Mammary epithelial cell (primary cell): ENCODE data around the gene LMO7.

Source experiments
- CTCF ChIP-seq, 2 donors: IDR thresholded peaks in 1 of 2; conservative IDR thresholded peaks in 1 of 2; 2 replicates each; pipeline ENCODE4 v1.5.1; 2011 to 2012; ENCODE audit warnings: inconsistent platforms in 2 of 2, low read length in 2 of 2, mild to moderate bottlenecking in 2 of 2, control low read depth in 1 of 2, low read depth in 1 of 2; ENCODE audit not compliant: insufficient read depth in 1 of 2; ENCODE audit errors: extremely low read depth in 1 of 2
- EZH2 ChIP-seq: IDR thresholded peaks from 2 replicates; pipeline ENCODE4 v1.6.1; 2012; ENCODE audit warnings: low read length, inconsistent platforms, borderline replicate concordance

GRCh38 chr13:75875450-75875849 lies 239.3 kb downstream of the LMO7 start:
- no peak for TF ChIP-seq CTCF (conservative IDR thresholded peaks at IDR 0.05 in 1 of 2, IDR thresholded peaks at IDR 0.05 in 1 of 2; ENCODE audit: extremely low read depth in 1 of 2, insufficient read depth in 1 of 2, low read depth in 1 of 2, low read length in 2 of 2)
- no peak for TF ChIP-seq EZH2
